Subcutaneous abdominal adipose tissue (tissue), 5 donors: Measurements from ENCODE around the gene GRIK4.

Source experiments
- H3K27ac ChIP-seq: one replicate; pipeline ENCODE4 v1.7.0; 2013; ENCODE audit warnings: low read depth, mild to moderate bottlenecking, inconsistent platforms, low read length, moderate library complexity
- H3K27me3 ChIP-seq, 5 donors: one replicate each; pipeline ENCODE4 v1.7.0; 2013; ENCODE audit warnings: low read length in 5 of 5, inconsistent platforms in 1 of 5; ENCODE audit not compliant: control insufficient read depth in 5 of 5, insufficient read depth in 4 of 5
- H3K36me3 ChIP-seq, 5 donors: one replicate each; pipeline ENCODE4 v1.7.0; 2013; ENCODE audit warnings: low read length in 5 of 5; ENCODE audit not compliant: control insufficient read depth in 5 of 5, insufficient read depth in 5 of 5
- H3K4me1 ChIP-seq, 5 donors: one replicate each; pipeline ENCODE4 v1.7.0; 2013; ENCODE audit warnings: low read length in 5 of 5, mild to moderate bottlenecking in 3 of 5, moderate library complexity in 1 of 5; ENCODE audit not compliant: control insufficient read depth in 5 of 5, insufficient read depth in 5 of 5
- H3K4me3 ChIP-seq, 5 donors: one replicate each; pipeline ENCODE4 v1.7.0; 2013; ENCODE audit warnings: low read length in 5 of 5, low read depth in 1 of 5
- H3K9ac ChIP-seq, 5 donors: one replicate each; pipeline ENCODE4 v1.7.0; 2013; ENCODE audit warnings: low read length in 5 of 5, mild to moderate bottlenecking in 4 of 5, moderate library complexity in 3 of 5
- H3K9me3 ChIP-seq, 5 donors: one replicate each; pipeline ENCODE4 v1.7.0; 2013; ENCODE audit warnings: low read length in 5 of 5; ENCODE audit not compliant: control insufficient read depth in 5 of 5
- donor health status: healthy.
- donor health status: healthy.
- donor health status: healthy.
- donor health status: healthy.
- donor health status: healthy.

GRIK4 gene

DNA sequence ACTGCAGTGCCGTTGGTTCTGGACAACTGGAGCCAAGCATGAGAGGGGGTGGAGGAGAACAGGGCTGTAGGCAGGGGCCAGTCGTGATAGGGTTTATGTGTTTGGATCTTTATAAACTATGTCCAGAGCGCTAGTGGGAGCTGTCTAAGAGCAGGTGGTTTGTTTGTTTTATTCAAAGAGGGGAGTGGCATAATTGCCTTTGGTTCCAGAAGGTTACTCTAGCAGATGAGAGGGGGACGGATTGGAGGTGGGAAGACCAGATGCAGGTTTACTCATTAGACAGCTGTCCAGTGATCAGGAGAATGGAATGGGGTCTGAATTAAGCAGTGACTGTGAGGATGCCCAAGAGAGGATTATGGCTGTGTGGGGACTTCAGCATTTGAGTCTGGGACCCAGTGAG is 403.1 kb downstream of the GRIK4 start:
- Histone ChIP-seq H3K9ac (no peak overlapping the region), H3K27ac (no peak overlapping the region), H3K36me3 (no peaks in the 10 kb centered on the region), H3K4me3 (no peak overlapping the region), H3K9me3 (no peaks in the 10 kb centered on the region), H3K4me1 (peaks cover 0 to 2% (median 0%) of the 10 kb centered on the region in 5 donors), H3K27me3 (peaks cover 0 to 8% (median 5%) of the 10 kb centered on the region in 5 donors)

DNA sequence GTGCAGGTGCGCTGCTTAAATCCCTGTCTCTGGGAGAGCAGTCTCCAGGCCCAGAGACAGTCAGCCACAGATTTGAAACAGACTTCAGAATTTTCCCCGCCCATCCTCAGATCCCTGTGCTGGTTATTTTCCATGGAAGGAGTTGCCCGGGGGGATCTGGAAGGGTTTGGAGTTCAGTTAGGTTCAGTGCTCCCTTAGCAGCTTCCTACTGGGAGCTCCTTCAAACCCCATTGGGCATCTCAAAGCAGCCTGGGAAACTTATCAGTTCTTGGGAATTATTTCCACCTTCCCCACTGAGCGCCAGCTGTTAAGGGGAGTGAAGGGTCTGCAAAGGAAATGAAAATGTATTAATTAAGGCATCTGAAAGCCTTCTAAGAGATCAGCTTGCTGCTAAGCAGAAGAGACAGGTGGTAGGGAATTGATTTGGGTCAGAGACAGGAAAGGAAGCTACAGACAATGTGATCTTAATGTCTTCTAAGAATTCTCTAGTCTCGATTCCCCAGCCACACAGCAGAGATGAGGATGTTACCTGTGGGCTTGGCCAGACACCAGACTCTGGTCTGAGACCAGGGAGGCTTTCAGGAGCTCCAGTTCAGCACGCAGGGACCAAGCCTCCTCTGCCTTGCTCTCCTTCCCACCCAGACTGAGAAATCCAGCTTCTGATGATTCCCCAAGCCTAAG is 406.2 kb downstream of the GRIK4 start:
- H3K27ac ChIP-seq: no peak overlapping the region
- peaks cover 0 to 1% (median 0%) of the 10 kb centered on the region in 5 donors for H3K4me1 ChIP-seq
- no peaks in the 10 kb centered on the region for H3K36me3 ChIP-seq
- H3K27me3 ChIP-seq: peaks cover 0 to 11% (median 5%) of the 10 kb centered on the region in 5 donors
- no peak overlapping the region for H3K9ac ChIP-seq
- H3K4me3 ChIP-seq: no peak overlapping the region
- no peaks in the 10 kb centered on the region for H3K9me3 ChIP-seq

DNA sequence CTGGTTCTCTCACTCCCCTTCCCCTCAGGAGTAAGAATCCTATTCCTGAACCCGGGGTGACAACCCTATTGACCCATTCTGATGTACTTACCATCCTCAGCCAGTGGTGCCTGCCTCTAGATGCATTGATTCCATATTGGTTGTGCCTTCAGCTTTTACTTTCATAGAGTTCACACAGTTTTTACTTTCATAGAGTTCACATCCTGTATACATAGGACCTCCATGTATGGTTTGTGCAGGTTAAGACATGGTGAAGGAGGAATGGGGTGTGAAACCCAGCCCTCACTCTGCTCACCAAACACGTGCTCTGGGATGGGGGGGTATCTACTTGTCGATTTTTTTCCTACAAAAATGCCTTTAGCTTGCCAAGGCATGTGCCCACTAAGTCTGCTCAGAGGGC is 406.7 kb downstream of the GRIK4 start:
- Histone ChIP-seq H3K27ac (no peak overlapping the region), H3K9me3 (no peaks in the 10 kb centered on the region), H3K36me3 (no peaks in the 10 kb centered on the region), H3K27me3 (peaks cover 0 to 11% (median 5%) of the 10 kb centered on the region in 5 donors), H3K4me3 (no peak overlapping the region), H3K9ac (no peak overlapping the region), H3K4me1 (no peaks in the 10 kb centered on the region)

DNA sequence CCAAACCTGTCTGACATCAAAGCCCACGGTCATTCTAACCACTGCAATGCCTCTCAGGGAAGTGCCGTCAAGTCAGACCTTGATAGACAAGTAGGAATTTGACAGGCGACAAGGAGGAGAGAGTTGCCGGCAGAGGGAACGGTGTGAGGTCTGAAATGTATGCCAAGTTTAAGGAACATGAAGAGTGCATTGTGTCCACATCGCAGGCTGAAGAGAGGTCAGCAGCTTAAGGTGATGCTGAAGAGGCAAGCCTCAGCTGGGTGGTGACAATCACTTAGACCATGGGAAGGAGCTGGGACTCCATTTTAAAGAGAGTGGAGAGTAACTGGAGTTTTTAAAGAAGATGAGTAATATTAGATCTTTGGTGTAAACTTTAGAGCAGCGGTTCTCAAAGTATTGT is 407.5 kb downstream of the GRIK4 start:
- no peaks in the 10 kb centered on the region for H3K36me3 ChIP-seq
- H3K27ac ChIP-seq: no peak overlapping the region
- H3K4me1 ChIP-seq: no peaks in the 10 kb centered on the region
- peaks cover 0 to 11% (median 5%) of the 10 kb centered on the region in 5 donors for H3K27me3 ChIP-seq
- no peak overlapping the region for H3K9ac ChIP-seq
- no peak overlapping the region for H3K4me3 ChIP-seq
- no peaks in the 10 kb centered on the region for H3K9me3 ChIP-seq

DNA sequence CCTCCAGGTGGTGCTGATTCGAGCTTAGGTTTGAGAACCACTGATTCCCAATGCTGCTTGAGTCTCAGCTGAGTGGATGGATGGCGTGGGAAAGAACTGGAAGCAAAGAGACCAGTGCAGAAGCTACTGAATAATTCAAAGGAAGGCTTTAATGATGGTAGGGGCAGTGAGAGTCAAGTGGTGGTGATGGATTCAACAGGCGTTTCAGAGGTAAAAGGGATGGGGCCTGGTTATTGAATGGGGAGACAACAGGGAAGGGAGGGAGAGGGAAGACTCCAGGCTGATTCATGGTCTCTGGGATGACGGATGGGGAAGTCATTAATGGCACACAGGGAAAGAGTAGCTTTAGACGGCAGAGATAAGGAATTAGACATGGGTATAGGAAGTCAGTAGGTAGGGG is 408.0 kb downstream of the GRIK4 start:
- no peaks in the 10 kb centered on the region for H3K4me1 ChIP-seq
- no peak overlapping the region for H3K9ac ChIP-seq
- no peak overlapping the region for H3K27ac ChIP-seq
- H3K9me3 ChIP-seq: no peaks in the 10 kb centered on the region
- H3K27me3 ChIP-seq: peaks cover 0 to 11% (median 5%) of the 10 kb centered on the region in 5 donors
- no peaks in the 10 kb centered on the region for H3K36me3 ChIP-seq
- no peak overlapping the region for H3K4me3 ChIP-seq

DNA sequence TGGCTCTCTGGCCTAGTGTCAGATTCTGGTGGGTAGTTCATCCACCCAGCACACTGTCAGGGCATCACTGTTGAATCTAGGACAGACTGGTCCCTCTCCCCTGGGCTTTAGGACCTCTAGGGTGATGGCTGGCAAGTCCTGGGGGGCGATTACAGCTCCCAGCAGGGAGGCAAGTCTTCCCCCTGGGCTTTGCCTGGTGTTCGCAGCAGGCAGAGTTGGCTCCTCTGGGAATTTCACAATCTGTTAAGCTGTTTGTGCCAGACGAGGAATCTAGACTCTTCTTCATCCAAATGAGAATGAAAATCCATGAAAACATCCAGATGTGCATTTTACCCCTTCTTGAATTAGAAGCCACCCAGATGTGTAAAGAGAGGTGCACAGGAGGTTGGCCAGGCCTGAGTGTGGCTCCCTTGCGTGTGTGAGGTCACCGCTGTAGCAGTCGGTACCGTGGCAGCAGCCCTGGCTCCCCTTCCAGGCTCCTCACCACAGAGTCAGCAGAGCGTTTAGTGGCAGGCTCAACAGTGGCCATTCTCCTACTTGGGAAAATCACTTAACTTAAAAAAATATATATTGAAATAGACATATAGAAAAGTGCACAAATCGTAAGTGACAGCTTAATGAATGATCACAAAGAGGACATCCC is 412.4 kb downstream of the GRIK4 start:
- H3K4me3 ChIP-seq: no peak overlapping the region
- no peak overlapping the region for H3K9ac ChIP-seq
- no peak overlapping the region for H3K27ac ChIP-seq
- peaks cover 0 to 3% (median 0%) of the 10 kb centered on the region in 5 donors for H3K27me3 ChIP-seq
- H3K9me3 ChIP-seq: no peaks in the 10 kb centered on the region
- no peaks in the 10 kb centered on the region for H3K36me3 ChIP-seq
- H3K4me1 ChIP-seq: no peaks in the 10 kb centered on the region

DNA sequence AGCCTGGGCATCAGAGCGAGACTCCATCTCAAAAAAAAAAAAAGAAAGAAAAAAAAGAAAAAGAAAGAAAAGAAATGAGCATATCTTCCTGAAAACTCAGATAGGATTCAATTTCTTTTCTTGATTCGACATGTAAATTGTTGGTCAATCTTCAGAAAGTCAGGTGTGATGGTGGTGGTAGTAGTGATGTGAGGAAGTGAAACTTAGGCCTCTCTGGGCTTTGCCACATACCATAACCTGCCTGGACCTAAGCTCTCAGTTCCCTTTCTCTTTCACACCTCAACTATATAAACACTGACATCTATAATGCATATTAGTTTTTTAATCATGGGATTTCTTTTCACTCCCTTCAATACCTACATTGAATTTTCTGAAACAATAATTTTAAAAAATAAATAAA is 414.4 kb downstream of the GRIK4 start:
- Histone ChIP-seq H3K27ac (no peak overlapping the region), H3K27me3 (no peaks in the 10 kb centered on the region), H3K36me3 (no peaks in the 10 kb centered on the region), H3K4me3 (no peak overlapping the region), H3K9me3 (no peaks in the 10 kb centered on the region), H3K4me1 (no peaks in the 10 kb centered on the region), H3K9ac (no peak overlapping the region)

DNA sequence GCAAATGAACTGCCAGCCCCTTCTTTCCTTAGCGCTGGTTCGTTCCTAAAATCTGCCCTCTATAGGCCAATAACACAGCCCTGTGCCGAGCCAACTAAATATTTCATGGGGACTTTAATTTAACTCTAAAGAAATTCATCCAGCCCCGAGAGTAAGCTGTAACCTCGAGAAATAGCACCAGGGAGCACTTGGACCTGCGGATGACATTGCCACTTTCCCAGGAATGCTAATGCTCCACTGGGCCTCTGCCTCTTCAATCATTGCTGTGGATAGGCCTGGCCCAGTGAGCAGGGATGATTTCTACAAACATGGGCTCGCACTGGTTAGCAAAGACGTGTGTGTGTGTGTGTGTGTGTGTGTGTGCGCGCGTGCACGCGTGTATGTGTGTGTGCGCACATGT is 417.1 kb downstream of the GRIK4 start:
- Histone ChIP-seq H3K27ac (no peak overlapping the region), H3K36me3 (no peaks in the 10 kb centered on the region), H3K27me3 (peaks cover 0 to 11% (median 3%) of the 10 kb centered on the region in 5 donors)

DNA sequence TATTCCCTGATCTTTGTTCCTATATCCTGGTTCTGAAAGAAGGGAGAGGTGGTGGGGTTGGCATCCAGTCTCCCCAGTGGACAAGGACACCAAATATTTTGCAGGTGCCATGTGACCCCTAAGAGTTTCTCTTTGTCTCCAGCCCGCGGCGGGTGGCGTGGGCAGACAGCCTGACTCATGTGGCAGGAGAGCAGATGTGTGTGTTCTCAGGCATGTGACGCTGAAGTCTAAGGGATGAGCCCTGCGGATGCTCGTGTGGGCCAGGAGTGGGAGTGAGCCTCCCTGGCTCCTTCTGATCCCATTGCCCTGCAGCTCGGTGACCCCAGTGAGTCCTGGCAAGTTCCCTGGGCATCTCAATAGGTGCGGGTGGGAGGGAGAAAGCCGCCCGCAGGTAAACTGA is 417.5 kb downstream of the GRIK4 start:
- H3K36me3 ChIP-seq: no peaks in the 10 kb centered on the region
- H3K9me3 ChIP-seq: no peaks in the 10 kb centered on the region
- H3K4me3 ChIP-seq: no peak overlapping the region
- H3K27ac ChIP-seq: no peak overlapping the region
- H3K27me3 ChIP-seq: peaks cover 0 to 11% (median 3%) of the 10 kb centered on the region in 5 donors
- no peak overlapping the region for H3K9ac ChIP-seq
- no peaks in the 10 kb centered on the region for H3K4me1 ChIP-seq

More for the DNA sequence above, 417.1 kb downstream of the GRIK4 start:
- no peaks in the 10 kb centered on the region for H3K9me3 ChIP-seq
- H3K9ac ChIP-seq: no peak overlapping the region
- no peak overlapping the region for H3K4me3 ChIP-seq
- no peaks in the 10 kb centered on the region for H3K4me1 ChIP-seq

DNA sequence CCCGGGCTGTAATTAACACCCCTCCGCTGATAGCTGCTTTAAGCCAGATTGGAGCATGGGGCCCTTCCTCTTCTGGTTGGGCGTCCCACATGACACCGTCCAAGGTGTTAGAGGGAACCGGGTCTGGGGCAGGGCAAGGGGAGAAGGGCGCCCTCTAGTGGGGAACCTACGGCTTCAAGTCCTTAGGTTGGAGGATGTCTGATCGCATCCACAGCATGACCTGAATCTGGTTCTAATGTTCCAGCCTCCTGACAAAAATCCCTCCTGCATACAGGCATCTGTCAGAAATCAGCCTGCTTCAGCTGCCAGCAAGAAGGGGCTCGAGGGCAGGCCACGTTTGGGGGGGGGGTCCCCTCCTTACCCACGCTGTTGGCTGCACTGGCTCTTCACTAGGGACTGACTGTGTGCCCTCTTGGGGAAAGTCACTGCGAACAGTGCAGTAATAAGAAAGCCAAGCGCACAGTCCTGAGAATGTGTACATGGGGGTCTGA is 418.2 kb downstream of the GRIK4 start:
- Histone ChIP-seq H3K4me3 (no peak overlapping the region), H3K4me1 (no peaks in the 10 kb centered on the region), H3K9me3 (no peaks in the 10 kb centered on the region), H3K9ac (no peak overlapping the region), H3K27me3 (peaks cover 0 to 11% (median 6%) of the 10 kb centered on the region in 5 donors), H3K36me3 (no peaks in the 10 kb centered on the region), H3K27ac (no peak overlapping the region)
